HepG2 (cell line): ENCODE results near the gene RPL5.

Experiments used
- PAWR ChIP-seq: sonication (generic); formaldehyde crosslinking; IDR thresholded peaks from 2 replicates; pipeline ENCODE4 v1.4.0; 2020; ENCODE audit warnings: missing genetic modification reagents, mild to moderate bottlenecking, borderline replicate concordance
- PCBP2 ChIP-seq: fragments of 200-400 bp; formaldehyde crosslinking; optimal IDR thresholded peaks from 2 replicates; pipeline ENCODE3; 2018; ENCODE audit warnings: low read length, low read depth; ENCODE audit not compliant: poor library complexity, severe bottlenecking
- SETDB1 ChIP-seq: sonication (generic); formaldehyde crosslinking; IDR thresholded peaks from 2 replicates; pipeline ENCODE4 v1.5.1; 2020; ENCODE audit warnings: missing genetic modification reagents, mild to moderate bottlenecking, borderline replicate concordance
- SIX4 ChIP-seq: sonication (generic); formaldehyde crosslinking; IDR thresholded peaks from 2 replicates; pipeline ENCODE4 v1.4.0; 2020; ENCODE audit warnings: missing genetic modification reagents
- TF ChIP-seq, protein P1 (sequence below): sonication (generic); formaldehyde crosslinking; IDR thresholded peaks from 2 replicates; pipeline ENCODE4 v1.4.0; 2020; ENCODE audit warnings: low read depth, missing genetic modification reagents
- TF ChIP-seq, protein P2 (sequence below): sonication (generic); formaldehyde crosslinking; IDR thresholded peaks from 2 replicates; pipeline ENCODE4 v1.4.0; 2020; ENCODE audit warnings: mild to moderate bottlenecking, missing genetic modification reagents
- TF ChIP-seq, protein P3 (sequence below): sonication (generic); formaldehyde crosslinking; IDR thresholded peaks from 2 replicates; pipeline ENCODE4 v1.4.0; 2020; ENCODE audit warnings: missing genetic modification reagents, borderline replicate concordance

DNA sequence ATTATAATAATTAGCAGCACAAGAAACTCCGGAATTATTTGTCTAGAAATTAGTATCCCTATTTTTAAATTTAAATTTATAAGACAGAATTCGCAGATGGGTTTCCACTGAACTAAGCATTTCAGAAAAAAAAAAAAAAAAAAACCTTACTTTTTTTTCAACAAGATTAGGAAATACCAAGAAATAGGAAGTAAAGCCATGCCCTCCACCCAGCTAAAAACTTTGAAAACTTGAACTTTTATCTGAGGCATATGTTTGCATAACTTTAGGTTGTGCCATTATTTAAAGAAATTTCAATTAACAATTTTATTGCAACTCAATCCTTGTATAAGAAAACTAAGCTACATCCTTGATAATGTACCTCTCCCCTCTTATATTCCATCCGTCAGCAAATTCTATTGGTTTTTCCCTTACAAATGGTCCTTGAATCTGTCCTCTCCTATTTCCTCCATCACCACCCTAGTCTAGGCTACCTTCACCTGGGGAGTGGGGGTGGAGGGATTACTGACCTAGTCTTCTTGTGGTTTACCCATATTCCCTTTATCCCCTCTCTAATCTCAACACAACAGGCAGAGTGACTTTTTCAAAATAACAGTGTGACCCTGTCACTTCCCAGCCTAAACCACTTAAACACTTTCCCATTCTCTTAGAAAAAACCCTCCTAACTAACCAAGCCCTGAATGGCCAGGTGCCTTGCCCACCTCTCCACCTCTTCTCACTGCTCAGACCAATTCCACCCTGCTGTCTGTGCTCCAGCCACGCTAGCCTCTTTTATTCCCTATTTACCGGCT, 45.5 kb upstream of the RPL5 start:
- TF ChIP-seq PAWR (CRISPR knock-in tag) = no peak
- no peak for TF ChIP-seq PCBP2
- TF ChIP-seq, protein P1, sequence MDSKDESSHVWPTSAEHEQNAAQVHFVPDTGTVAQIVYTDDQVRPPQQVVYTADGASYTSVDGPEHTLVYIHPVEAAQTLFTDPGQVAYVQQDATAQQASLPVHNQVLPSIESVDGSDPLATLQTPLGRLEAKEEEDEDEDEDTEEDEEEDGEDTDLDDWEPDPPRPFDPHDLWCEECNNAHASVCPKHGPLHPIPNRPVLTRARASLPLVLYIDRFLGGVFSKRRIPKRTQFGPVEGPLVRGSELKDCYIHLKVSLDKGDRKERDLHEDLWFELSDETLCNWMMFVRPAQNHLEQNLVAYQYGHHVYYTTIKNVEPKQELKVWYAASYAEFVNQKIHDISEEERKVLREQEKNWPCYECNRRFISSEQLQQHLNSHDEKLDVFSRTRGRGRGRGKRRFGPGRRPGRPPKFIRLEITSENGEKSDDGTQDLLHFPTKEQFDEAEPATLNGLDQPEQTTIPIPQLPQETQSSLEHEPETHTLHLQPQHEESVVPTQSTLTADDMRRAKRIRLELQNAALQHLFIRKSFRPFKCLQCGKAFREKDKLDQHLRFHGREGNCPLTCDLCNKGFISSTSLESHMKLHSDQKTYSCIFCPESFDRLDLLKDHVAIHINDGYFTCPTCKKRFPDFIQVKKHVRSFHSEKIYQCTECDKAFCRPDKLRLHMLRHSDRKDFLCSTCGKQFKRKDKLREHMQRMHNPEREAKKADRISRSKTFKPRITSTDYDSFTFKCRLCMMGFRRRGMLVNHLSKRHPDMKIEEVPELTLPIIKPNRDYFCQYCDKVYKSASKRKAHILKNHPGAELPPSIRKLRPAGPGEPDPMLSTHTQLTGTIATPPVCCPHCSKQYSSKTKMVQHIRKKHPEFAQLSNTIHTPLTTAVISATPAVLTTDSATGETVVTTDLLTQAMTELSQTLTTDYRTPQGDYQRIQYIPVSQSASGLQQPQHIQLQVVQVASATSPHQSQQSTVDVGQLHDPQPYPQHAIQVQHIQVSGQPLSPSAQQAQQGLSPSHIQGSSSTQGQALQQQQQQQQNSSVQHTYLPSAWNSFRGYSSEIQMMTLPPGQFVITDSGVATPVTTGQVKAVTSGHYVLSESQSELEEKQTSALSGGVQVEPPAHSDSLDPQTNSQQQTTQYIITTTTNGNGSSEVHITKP (CRISPR knock-in tag) = no peak
- TF ChIP-seq SETDB1 (CRISPR knock-in tag) = no peak
- TF ChIP-seq, protein P2, sequence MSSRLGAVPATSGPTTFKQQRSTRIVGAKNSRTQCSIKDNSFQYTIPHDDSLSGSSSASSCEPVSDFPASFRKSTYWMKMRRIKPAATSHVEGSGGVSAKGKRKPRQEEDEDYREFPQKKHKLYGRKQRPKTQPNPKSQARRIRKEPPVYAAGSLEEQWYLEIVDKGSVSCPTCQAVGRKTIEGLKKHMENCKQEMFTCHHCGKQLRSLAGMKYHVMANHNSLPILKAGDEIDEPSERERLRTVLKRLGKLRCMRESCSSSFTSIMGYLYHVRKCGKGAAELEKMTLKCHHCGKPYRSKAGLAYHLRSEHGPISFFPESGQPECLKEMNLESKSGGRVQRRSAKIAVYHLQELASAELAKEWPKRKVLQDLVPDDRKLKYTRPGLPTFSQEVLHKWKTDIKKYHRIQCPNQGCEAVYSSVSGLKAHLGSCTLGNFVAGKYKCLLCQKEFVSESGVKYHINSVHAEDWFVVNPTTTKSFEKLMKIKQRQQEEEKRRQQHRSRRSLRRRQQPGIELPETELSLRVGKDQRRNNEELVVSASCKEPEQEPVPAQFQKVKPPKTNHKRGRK (CRISPR knock-in tag) = no peak
- TF ChIP-seq, protein P3, sequence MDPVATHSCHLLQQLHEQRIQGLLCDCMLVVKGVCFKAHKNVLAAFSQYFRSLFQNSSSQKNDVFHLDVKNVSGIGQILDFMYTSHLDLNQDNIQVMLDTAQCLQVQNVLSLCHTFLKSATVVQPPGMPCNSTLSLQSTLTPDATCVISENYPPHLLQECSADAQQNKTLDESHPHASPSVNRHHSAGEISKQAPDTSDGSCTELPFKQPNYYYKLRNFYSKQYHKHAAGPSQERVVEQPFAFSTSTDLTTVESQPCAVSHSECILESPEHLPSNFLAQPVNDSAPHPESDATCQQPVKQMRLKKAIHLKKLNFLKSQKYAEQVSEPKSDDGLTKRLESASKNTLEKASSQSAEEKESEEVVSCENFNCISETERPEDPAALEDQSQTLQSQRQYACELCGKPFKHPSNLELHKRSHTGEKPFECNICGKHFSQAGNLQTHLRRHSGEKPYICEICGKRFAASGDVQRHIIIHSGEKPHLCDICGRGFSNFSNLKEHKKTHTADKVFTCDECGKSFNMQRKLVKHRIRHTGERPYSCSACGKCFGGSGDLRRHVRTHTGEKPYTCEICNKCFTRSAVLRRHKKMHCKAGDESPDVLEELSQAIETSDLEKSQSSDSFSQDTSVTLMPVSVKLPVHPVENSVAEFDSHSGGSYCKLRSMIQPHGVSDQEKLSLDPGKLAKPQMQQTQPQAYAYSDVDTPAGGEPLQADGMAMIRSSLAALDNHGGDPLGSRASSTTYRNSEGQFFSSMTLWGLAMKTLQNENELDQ (CRISPR knock-in tag) = no peak
- TF ChIP-seq SIX4 (CRISPR knock-in tag) = no peak
